Measurements from ENCODE around the gene CELA1.

GRCh38 chr12:51333536-51333935, 12.9 kb downstream of the CELA1 start:
- no peak for TF ChIP-seq CTCF (IDR thresholded peaks at IDR 0.05)
- no peak for TF ChIP-seq POLR2A (IDR thresholded peaks at IDR 0.05)
